DOHH2 (cell line): Measurements from ENCODE around the gene INF2.

Experiments
- EZH2phosphoT487 ChIP-seq: fragments of 200-600 bp; sonication (generic); IDR thresholded peaks from 2 replicates; pipeline ENCODE4 v1.6.1; 2017; ENCODE audit warnings: borderline replicate concordance, mild to moderate bottlenecking, antibody characterized with exemption, low read length, moderate library complexity, mixed read lengths
- TF ChIP-seq, protein P1 (sequence below): fragments of 200-600 bp; sonication (generic); IDR thresholded peaks from one replicate; pipeline ENCODE4 v1.5.1; 2014; ENCODE audit warnings: antibody characterized with exemption, mild to moderate bottlenecking, low read depth, low read length; ENCODE audit not compliant: poor library complexity, severe bottlenecking

DNA sequence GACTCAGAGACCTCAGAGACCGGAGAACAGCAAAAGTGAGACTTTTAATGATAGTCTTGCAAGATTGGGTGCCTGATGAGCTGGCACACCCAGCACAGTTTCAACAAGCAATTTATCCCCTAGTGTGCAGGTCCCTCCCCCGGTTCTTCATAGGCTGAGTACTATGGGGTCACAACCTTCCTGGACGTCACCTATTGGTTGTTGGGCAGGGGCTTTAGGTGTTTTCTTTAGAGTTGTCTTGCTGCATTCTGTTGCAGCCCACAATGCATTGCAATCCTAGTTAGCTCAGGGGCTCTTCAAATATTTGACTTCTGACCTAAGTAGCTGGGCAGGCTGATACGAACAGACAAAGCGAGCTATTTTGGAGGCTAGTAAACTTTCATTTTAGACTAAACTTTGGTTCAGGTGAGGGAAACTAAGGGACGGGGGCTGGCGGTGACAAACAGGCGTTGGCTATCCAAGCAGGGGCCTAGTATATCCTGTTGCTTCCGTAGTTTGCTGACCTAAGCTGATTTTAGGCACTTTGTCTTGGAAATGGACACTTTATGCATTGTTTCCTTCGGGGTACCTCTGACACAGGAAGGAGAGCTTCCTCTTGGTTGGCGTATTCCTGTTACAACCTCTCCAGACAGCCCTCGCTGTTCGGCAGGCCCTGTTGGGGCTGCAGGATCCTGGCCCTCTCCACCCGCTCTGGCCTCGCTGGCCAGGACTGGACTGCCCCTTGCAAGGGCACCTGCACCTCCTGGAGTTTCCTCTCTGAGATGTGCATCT is 77.6 kb downstream of the INF2 start:
- TF ChIP-seq, protein P1, sequence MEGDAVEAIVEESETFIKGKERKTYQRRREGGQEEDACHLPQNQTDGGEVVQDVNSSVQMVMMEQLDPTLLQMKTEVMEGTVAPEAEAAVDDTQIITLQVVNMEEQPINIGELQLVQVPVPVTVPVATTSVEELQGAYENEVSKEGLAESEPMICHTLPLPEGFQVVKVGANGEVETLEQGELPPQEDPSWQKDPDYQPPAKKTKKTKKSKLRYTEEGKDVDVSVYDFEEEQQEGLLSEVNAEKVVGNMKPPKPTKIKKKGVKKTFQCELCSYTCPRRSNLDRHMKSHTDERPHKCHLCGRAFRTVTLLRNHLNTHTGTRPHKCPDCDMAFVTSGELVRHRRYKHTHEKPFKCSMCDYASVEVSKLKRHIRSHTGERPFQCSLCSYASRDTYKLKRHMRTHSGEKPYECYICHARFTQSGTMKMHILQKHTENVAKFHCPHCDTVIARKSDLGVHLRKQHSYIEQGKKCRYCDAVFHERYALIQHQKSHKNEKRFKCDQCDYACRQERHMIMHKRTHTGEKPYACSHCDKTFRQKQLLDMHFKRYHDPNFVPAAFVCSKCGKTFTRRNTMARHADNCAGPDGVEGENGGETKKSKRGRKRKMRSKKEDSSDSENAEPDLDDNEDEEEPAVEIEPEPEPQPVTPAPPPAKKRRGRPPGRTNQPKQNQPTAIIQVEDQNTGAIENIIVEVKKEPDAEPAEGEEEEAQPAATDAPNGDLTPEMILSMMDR = no peak
- no peak for TF ChIP-seq EZH2phosphoT487
